HepG2 (cell line): ENCODE results near the gene TAS2R40. TPM values are rescaled to one million over a fixed set of nuclear protein-coding genes. Genes with fewer than 3 reads are reported as not detected.

Source experiments
- ATAC-seq: fragments of 200-7000 bp; cut with Tn5 transposase; 3 replicates; pipeline ENCODE4 v1.9.1; 2020; ENCODE audit warnings: mild to moderate bottlenecking, moderate library complexity
- BruUV-seq: library from RNA; stranded (reverse); fragments of 400-500 nt; replicated peaks from 2 replicates; lab custom pipeline; 2021; lab: Mats Ljungman, UMichigan
- CTCF ChIA-PET: fragments of 300-600 bp; formaldehyde crosslinking; extraction: SDS; loops from one replicate; lab custom pipeline; 2021; ENCODE audit warnings: low total read pairs, inconsistent platforms, low intra/inter-chr PET ratio; lab: Yijun Ruan, JAX
- POLR2A ChIA-PET: fragments of 350-600 bp; sonication (Branson Sonifier 250); formaldehyde crosslinking; loops from one replicate; lab custom pipeline; 2020; ENCODE audit warnings: antibody characterized with exemption, inconsistent platforms; lab: Yijun Ruan, JAX
- DNase-seq: peaks from one replicate; pipeline ENCODE4 v3.0.0-alpha.2; 2015; ENCODE audit warnings: low spot score
- FAIRE-seq: peaks from 3 replicates; lab custom pipeline; 2011; peaks lifted over from hg19 to GRCh38; lab: Jason Lieb, UNC
- H2AFZ ChIP-seq: one replicate; pipeline ENCODE4 v1.6.1; 2011; ENCODE audit warnings: low read length, inconsistent platforms
- H3K27ac ChIP-seq: fragments of 300-600 bp; 3 replicates; pipeline ENCODE4 v1.8.0; 2011; ENCODE audit warnings: mixed run types, mild to moderate bottlenecking, mixed read lengths, low read length, inconsistent platforms; ENCODE audit not compliant: insufficient read depth; ENCODE audit errors: extremely low read length
- H3K27me3 ChIP-seq, 2 experiments: fragments of 200-600 bp in 1 of 2; 2 replicates in 1 of 2; 3 replicates in 1 of 2; pipeline versions ENCODE4 v1.6.0 to v1.8.0; 2011; ENCODE audit warnings: low read length in 2 of 2, mild to moderate bottlenecking in 2 of 2, moderate library complexity in 2 of 2, inconsistent platforms in 1 of 2; ENCODE audit not compliant: insufficient read depth in 2 of 2, control insufficient read depth in 1 of 2
- H3K36me3 ChIP-seq, 2 experiments: fragments of 200-600 bp in 1 of 2; replicated peaks in 1 of 2; 2 replicates in 1 of 2; 3 replicates in 1 of 2; pipeline versions ENCODE4 v1.5.1 to v1.8.0; 2011; ENCODE audit warnings: low read length in 2 of 2, inconsistent platforms in 1 of 2; ENCODE audit not compliant: insufficient read depth in 2 of 2, control insufficient read depth in 1 of 2
- H3K4me1 ChIP-seq: 2 replicates; pipeline ENCODE4 v1.5.1; 2012; ENCODE audit warnings: low read length, inconsistent platforms; ENCODE audit not compliant: insufficient read depth
- H3K4me2 ChIP-seq: 2 replicates; pipeline ENCODE4 v1.6.0; 2011; ENCODE audit warnings: low read depth, low read length, inconsistent platforms
- H3K4me3 ChIP-seq, 3 experiments: fragments of 200-600 bp in 1 of 3; sonication (generic), shearing (Covaris generic) in 1 of 3; replicated peaks in 1 of 3; 2 replicates each; pipeline ENCODE4 v1.5.1; 2011 to 2016; ENCODE audit warnings: low read length in 3 of 3, inconsistent platforms in 2 of 3, low read depth in 2 of 3, mild to moderate bottlenecking in 2 of 3, control low read depth in 1 of 3, mixed read lengths in 1 of 3; ENCODE audit not compliant: insufficient read depth in 1 of 3
- H3K79me2 ChIP-seq: one replicate; pipeline ENCODE4 v1.6.1; 2011; ENCODE audit warnings: low read length, inconsistent platforms; ENCODE audit not compliant: insufficient read depth
- H3K9ac ChIP-seq: 2 replicates; pipeline ENCODE4 v1.6.0; 2011; ENCODE audit warnings: mild to moderate bottlenecking, low read depth, low read length, inconsistent platforms; ENCODE audit not compliant: insufficient read depth
- H3K9me3 ChIP-seq: 2 replicates; pipeline ENCODE4 v1.5.1; 2012; ENCODE audit warnings: mild to moderate bottlenecking, low read length
- H4K20me1 ChIP-seq: 2 replicates; pipeline ENCODE4 v1.6.0; 2011; ENCODE audit warnings: inconsistent platforms, mild to moderate bottlenecking, low read length, moderate library complexity; ENCODE audit not compliant: insufficient read depth
- BCL6 ChIP-seq: IDR thresholded peaks from 2 replicates; pipeline ENCODE4 v1.6.1; 2016; ENCODE audit warnings: missing genetic modification reagents, missing compliant biosample characterization
- EHMT2 ChIP-seq: fragments of 200-600 bp; sonication (generic); IDR thresholded peaks from 2 replicates; pipeline ENCODE4 v1.7.0; 2017; ENCODE audit warnings: antibody characterized with exemption, low read depth, low read length, borderline replicate concordance
- GATA4 ChIP-seq: sonication (generic); IDR thresholded peaks from 2 replicates; pipeline ENCODE4 v1.6.1; 2016; ENCODE audit warnings: antibody characterized with exemption, low read depth, borderline replicate concordance
- HES4 ChIP-seq: sonication (generic); formaldehyde crosslinking; IDR thresholded peaks from 2 replicates; pipeline ENCODE4 v1.9.0; 2021; ENCODE audit warnings: mild to moderate bottlenecking, missing genetic modification reagents, borderline replicate concordance
- HNRNPLL ChIP-seq: fragments of 200-400 bp; formaldehyde crosslinking; IDR thresholded peaks from 2 replicates; pipeline ENCODE4 v1.6.1; 2017; ENCODE audit warnings: mild to moderate bottlenecking, low read depth, low read length; ENCODE audit not compliant: poor library complexity, severe bottlenecking
- NKX3-1 ChIP-seq: sonication (generic); formaldehyde crosslinking; IDR thresholded peaks from 2 replicates; pipeline ENCODE4 v1.5.0; 2020; ENCODE audit warnings: missing genetic modification reagents
- RFXANK ChIP-seq: IDR thresholded peaks from 2 replicates; pipeline ENCODE4 v1.6.1; 2016
- SMAD1 ChIP-seq: sonication (generic); formaldehyde crosslinking; IDR thresholded peaks from 2 replicates; pipeline ENCODE4 v1.4.0; 2020; ENCODE audit warnings: missing genetic modification reagents, low read depth, mild to moderate bottlenecking, borderline replicate concordance
- SNAI1 ChIP-seq: sonication (generic); formaldehyde crosslinking; IDR thresholded peaks from 2 replicates; pipeline ENCODE4 v1.5.0; 2020; ENCODE audit warnings: mild to moderate bottlenecking, missing genetic modification reagents, borderline replicate concordance
- ZNF44 ChIP-seq: sonication (generic); formaldehyde crosslinking; IDR thresholded peaks from 2 replicates; pipeline ENCODE4 v1.5.1; 2020; ENCODE audit warnings: mild to moderate bottlenecking, missing genetic modification reagents
- WGBS: methylation state at CpG from one replicate; pipeline ENCODE4 v1.1.6; 2017; ENCODE audit warnings: low lambda C conversion rate; 5-methylcytosine and 5-hydroxymethylcytosine counted together
- in situ Hi-C: cut with HindIII; loops from 2 replicates; pipeline ENCODE4 v1.10.0; 2017; ENCODE audit warnings: low pct_unique_long_range_greater_than_20kb; ENCODE audit not compliant: extremely low pct_ligation_motif_present
- intact Hi-C: fragments of 100-400 bp; cut with micrococcal nuclease; formaldehyde crosslinking; loops from one replicate; pipeline ENCODE4 v1.10.0; 2022; ENCODE audit not compliant: unreplicated experiment
- polyA plus RNA-seq, 8 experiments: library from polyadenylated mRNA; depleted of rRNA in 3 of 8; stranded (reverse) in 7 of 8; unstranded in 1 of 8; fragments of >200 nt; fragmentation: Illumina TruSeq in 4 of 8; extraction: Trizol in 4 of 8; gene quantifications; 2 replicates each; pipeline versions ENCODE4 v1.2.1 to v1.2.3, GENCODE V29; 2011 to 2016; ENCODE audit warnings: low read depth in 4 of 8, missing spikeins in 1 of 8, mixed read lengths in 1 of 8; ENCODE audit not compliant: insufficient read depth in 1 of 8
- total RNA-seq, 5 experiments: library from RNA; depleted of rRNA; stranded (reverse); fragments of >200 nt; fragmentation: Illumina TruSeq; extraction: Trizol; gene quantifications; 2 replicates each; pipeline ENCODE4 v1.2.3, GENCODE V29; 2016; ENCODE audit warnings: low read depth in 1 of 5
- TF ChIP-seq, protein P1 (sequence below): sonication (generic); formaldehyde crosslinking; IDR thresholded peaks from 2 replicates; pipeline ENCODE4 v1.4.0; 2020; ENCODE audit warnings: missing genetic modification reagents, borderline replicate concordance
- TF ChIP-seq, protein P2 (sequence below): sonication (generic); formaldehyde crosslinking; IDR thresholded peaks from 2 replicates; pipeline ENCODE4 v1.4.0; 2020; ENCODE audit warnings: missing genetic modification reagents
- TF ChIP-seq, protein P3 (sequence below): sonication (generic); formaldehyde crosslinking; IDR thresholded peaks from 2 replicates; pipeline ENCODE4 v1.5.1; 2020; ENCODE audit warnings: mild to moderate bottlenecking, moderate library complexity, missing genetic modification reagents

Gene TAS2R40
- total and polyA plus RNA-seq, 2 of the 13 experiments (the other 11 are each of a cell fraction or from before 2014, with no cell fraction given): not detected

DNA sequence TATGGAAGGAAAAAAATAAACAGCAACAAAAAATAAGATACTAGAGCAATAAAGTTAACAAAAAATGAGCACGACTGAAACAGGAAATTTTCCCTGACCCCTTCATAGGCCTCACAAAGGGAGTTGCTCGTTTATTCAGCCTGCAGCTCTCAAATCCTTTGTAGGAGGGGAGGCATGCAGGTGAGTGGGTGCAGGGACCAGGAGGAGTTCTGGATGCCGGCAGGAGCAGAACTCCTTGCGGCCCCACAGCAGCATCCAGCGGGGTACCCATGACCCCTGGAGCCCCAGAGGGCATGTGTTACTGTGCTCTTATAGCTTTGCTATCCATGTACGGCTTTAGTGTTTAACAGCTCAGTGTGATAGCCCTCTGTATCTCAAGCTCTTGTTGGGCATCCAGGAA, 32.8 kb upstream of the TAS2R40 start (continued):
- TF ChIP-seq, protein P1, sequence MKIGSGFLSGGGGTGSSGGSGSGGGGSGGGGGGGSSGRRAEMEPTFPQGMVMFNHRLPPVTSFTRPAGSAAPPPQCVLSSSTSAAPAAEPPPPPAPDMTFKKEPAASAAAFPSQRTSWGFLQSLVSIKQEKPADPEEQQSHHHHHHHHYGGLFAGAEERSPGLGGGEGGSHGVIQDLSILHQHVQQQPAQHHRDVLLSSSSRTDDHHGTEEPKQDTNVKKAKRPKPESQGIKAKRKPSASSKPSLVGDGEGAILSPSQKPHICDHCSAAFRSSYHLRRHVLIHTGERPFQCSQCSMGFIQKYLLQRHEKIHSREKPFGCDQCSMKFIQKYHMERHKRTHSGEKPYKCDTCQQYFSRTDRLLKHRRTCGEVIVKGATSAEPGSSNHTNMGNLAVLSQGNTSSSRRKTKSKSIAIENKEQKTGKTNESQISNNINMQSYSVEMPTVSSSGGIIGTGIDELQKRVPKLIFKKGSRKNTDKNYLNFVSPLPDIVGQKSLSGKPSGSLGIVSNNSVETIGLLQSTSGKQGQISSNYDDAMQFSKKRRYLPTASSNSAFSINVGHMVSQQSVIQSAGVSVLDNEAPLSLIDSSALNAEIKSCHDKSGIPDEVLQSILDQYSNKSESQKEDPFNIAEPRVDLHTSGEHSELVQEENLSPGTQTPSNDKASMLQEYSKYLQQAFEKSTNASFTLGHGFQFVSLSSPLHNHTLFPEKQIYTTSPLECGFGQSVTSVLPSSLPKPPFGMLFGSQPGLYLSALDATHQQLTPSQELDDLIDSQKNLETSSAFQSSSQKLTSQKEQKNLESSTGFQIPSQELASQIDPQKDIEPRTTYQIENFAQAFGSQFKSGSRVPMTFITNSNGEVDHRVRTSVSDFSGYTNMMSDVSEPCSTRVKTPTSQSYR (CRISPR knock-in tag): no peak

DNA sequence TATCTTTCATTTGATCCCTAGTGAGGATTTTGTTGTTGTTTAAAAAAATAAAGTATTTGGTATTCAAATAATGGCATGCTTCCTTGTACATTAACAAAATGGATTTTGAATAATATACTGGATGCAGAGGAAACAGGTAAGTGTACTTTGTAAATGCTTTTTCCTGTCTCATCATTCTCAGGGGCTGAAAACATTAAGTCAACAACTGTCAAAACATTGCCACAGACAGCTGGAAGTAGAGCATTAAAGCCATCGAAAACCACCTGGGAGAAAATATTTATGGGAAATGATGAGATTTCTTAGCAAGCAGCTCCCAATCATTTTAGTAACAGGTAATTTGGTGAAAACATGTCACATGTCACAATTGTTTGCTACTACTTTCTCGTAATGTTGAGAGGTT, 28.0 kb upstream of the TAS2R40 start:
- CTCF ChIA-PET: no interaction called here
- no peak for FAIRE-seq
- 1% methylated on average over 2 of the region's 2 CpGs for WGBS

More for the DNA sequence above, 28.0 kb upstream of the TAS2R40 start:
- intact Hi-C loops: no loop called here
- Histone ChIP-seq H3K27me3 (no peaks in the 10 kb centered on the region), H3K4me1 (no peaks in the 10 kb centered on the region), H3K79me2 (no peaks in the 10 kb centered on the region), H3K4me3 (no peak overlapping the region), H3K36me3 (no peaks in the 10 kb centered on the region), H4K20me1 (no peaks in the 10 kb centered on the region), H3K4me2 (no peak overlapping the region), H2AFZ (no peak overlapping the region), H3K9me3 (no peaks in the 10 kb centered on the region), H3K27ac (no peak overlapping the region), H3K9ac (no peak overlapping the region)
- BruUV-seq: no TSS peak
- ATAC-seq (no peak), DNase-seq (no peak)
- no peak for TF ChIP-seq SNAI1 (CRISPR knock-in tag)
- no peak for TF ChIP-seq HES4 (CRISPR knock-in tag)
- no peak for TF ChIP-seq SMAD1 (CRISPR knock-in tag)
- no peak for TF ChIP-seq RFXANK (CRISPR knock-in tag)
- no peak for TF ChIP-seq EHMT2
- TF ChIP-seq, protein P2, sequence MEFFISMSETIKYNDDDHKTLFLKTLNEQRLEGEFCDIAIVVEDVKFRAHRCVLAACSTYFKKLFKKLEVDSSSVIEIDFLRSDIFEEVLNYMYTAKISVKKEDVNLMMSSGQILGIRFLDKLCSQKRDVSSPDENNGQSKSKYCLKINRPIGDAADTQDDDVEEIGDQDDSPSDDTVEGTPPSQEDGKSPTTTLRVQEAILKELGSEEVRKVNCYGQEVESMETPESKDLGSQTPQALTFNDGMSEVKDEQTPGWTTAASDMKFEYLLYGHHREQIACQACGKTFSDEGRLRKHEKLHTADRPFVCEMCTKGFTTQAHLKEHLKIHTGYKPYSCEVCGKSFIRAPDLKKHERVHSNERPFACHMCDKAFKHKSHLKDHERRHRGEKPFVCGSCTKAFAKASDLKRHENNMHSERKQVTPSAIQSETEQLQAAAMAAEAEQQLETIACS: no peak
- TF ChIP-seq, protein P3, sequence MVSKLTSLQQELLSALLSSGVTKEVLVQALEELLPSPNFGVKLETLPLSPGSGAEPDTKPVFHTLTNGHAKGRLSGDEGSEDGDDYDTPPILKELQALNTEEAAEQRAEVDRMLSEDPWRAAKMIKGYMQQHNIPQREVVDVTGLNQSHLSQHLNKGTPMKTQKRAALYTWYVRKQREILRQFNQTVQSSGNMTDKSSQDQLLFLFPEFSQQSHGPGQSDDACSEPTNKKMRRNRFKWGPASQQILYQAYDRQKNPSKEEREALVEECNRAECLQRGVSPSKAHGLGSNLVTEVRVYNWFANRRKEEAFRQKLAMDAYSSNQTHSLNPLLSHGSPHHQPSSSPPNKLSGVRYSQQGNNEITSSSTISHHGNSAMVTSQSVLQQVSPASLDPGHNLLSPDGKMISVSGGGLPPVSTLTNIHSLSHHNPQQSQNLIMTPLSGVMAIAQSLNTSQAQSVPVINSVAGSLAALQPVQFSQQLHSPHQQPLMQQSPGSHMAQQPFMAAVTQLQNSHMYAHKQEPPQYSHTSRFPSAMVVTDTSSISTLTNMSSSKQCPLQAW: no peak
- TF ChIP-seq HNRNPLL: no peak
- no peak for TF ChIP-seq ZNF44 (CRISPR knock-in tag)
- no peak for TF ChIP-seq GATA4
- TF ChIP-seq BCL6 (CRISPR knock-in tag): no peak
- no peak for TF ChIP-seq NKX3-1 (CRISPR knock-in tag)
- POLR2A ChIA-PET: no interaction called here
- in situ Hi-C loops: no loop called here
